ENCODE data around the gene KRT3.
"Not testable (repeated sequence)": the region's sequence is repeated elsewhere in the genome, so short reads cannot be mapped to it uniquely, and the experiment has no call there.

The KRT3 gene

DNA sequence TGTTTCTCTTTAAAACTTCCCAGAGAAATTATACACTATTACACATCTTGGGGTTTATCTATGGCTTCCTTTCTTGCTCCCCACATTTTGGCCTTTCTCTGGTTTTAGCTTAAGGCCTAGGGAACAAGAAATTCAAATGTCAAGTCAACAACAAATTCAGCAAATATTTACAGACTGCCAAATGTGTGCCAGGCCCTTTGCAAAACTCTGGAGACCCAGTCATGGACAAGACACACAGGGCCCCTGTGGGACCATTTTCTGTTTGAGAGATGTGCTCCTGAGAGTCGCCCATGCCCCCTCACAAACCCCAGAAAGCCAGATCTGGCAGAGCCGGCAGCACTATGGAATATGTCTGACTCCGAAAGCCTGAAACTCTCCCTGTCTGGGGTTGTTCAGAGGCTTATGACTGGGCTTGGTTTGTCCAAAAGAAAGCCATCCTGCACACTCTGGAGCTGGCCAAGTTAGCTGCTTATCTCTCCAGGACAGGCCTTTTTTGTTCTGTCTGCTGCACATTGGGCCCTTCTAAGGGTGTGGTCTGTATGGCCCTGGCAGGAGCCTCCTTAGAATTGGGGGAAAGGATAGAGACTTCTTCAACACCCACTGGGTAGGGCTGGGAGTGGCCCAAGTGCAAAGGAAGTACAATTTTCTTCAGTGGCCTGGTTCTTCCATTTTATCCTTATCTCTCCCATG is 1.1 kb upstream of the KRT3 start:
- DNase-seq = no peak

DNA sequence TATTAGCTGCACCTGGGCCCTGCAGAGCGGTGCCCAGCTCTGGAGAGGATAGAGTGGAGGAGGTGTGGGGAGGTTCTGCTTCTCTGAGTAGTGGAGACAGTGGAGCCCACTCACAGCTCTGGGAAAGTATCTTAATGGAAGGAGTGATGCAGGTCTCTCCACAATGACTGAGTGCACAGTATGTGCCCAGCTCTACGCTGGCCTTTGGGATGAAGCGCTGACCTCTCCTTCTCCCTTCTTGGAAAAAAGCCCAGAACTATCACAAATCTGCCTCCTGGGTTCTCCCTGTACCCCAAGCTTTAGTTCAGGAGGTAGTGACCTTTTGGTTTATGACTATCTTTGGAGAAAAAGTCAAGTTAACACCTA is 495 bp upstream of the KRT3 start:
- no peak for DNase-seq

DNA sequence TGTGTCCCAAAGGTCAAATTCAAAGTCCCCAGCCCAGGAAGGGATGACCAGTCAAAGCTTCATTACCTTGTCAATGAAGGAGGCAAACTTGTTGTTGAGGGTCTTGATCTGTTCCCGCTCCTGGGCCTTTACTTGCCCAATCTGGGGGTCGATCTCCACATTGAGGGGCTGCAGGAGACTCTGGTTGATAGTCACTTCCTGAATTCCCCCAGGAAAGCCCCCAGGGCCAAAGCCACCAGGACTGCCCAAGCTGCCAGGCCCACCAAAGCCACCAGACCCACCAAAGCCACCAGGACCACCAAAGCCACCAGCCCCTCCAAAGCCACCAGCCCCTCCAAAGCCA is 614 bp downstream of the KRT3 start:
- not testable (repeated sequence) for DNase-seq

DNA sequence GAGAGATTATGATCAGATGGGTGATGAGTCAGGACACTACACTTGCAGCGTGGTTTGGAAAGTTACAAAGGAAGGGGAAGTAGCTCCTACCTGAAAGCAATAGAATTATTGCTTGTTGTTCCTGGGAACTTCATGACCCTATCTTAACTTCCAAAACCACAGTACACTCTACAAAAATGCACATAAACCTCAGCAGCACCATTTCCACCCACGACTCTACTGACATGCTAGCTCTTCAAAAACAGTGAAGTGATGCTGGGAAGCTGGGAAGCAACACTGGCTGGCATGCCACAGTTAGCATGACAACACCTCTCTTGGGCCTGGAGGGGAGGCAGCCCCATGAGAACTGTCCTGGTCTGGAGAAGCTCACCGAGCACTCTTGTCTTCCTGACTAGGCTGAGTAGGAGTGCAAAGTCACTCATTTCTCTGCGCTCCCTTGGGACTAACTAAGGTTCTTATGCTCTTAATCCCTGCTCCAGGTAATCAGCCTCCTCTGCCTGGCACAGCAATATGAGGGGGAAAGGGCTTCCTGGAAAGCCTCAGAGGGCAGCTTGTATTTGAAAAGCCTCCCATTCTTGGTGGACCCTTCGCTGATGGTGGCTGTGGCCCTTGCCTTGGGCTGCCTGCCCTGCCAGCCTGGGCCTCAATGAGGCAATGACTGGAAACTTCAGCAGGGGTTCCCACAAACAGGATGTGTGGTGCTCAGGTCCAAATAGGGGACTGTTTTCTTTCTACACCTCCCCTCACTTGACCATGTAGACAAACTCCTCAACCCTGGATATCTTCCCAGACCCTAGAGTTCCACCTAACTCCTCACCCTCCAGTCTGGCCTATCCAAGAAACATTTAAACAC is 1.2 kb downstream of the KRT3 start:
- DNase-seq = no peak

DNA sequence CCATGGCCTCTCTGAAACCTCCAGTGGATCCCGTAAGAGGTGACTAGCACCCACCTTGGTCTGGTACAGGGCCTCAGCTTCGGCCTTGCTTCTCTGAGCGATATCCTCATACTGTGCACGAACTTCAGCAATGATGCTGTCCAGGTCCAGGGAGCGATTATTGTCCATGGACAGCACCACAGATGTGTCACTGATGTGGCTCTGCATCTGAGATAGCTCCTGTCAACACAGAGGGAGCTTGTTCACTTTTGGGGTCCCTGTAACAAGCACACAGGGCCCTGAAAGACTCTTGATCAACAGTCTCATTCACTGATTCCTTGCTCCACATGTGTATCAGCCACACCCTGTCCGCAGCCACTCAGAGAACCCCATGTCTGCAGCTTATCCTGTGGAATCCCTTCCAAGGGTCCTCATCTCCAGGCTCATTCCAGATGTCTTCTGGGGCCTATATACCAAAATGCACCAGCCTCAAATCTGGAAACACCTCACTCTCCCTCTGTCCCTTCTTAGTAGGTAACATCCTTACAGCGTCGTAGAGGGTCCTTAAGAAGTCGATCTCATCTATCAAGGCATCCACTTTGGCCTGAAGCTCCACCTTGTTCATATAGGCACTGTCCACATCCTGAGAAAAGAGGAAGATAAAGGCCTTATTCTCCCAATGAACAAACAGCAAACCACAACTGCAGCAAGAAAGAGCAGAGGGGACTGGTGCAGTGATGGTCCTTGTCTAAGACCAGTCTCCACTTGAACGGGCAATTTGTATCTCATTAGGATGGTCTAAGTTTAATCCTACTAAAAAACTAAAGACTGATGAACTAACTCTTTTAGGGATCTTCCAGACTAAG is 3.5 kb downstream of the KRT3 start:
- DNase-seq = no peak

DNA sequence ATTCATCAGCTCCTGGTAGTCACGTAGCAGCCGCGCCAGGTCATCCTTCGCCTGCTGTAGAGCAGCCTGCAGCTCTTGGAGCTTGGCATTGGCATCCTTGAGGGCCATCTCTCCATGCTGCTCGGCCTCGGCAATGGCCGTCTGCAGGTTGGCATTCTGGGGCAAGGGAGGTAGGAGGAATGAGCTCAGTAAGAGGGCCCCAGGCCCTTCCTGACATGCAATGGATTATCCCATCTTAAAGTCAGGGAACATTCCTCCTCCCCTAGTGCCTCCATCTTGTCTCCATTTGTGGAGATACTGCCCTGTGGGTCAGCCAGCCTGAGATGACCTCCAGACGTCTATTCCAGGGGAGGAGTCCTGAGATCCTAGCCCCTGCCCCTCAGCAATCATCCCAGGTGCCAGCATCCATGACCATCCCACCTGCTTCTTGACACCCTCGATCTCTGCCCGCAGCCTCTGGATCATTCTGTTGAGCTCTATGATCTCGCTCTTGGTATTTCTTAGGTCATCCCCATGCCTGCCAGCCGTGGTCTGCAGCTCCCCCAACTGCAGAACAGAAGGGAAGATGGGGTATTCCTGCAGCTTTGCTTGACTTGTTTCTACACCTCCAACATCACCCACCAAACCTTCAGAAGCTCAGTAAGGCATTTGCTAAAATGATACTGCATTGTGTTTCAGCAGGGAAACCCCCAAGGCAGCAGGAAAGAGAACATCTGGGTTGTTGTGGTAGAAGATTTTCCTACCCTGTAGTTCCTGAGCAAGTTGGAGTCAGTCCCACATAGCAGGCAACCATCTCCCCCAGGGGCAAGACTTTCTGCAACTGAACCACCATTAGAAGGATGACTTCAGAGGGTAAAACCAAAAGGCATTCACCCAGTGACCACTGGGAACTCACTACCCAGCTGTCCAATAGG is 4.4 kb downstream of the KRT3 start:
- DNase-seq = no peak

DNA sequence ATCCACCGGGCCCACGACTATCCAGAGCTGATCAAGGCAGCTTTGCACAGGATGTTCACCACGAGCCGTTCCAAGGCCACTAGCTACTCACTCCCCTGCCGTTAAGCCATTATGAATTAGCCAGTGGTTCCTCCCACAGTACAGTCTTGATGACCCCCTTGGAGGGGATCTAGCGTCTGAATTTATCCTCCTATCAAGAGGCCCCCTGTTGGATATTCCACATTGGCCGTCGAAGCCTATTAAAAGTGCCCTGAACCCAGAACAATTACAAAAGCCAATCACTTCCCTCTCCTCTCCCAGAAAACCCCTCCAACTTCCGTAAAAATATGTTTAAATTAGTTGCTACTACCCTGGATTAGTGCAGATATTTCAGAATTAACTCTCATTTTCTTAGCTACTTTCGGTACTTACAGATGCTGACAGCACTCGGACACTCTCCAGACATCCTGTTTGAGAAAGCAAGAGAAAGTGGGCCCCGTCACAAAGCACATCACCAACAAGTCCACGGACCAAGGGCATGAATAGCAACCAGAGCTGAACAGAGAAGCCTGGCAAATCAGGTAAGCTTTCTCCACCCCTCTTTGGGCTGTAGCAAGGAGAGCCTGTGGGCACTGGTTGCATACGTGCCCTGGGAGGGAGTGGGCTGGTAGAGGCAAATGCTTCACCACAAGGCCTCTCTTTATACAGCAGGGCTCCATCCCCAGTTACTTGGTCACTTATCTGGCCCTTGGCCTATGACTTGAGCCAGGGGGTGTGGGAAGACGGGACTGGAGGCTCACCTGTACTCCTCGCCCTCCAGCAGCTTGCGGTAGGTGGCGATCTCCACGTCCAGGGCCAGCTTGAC is 5.3 kb downstream of the KRT3 start:
- no peak for DNase-seq

DNA sequence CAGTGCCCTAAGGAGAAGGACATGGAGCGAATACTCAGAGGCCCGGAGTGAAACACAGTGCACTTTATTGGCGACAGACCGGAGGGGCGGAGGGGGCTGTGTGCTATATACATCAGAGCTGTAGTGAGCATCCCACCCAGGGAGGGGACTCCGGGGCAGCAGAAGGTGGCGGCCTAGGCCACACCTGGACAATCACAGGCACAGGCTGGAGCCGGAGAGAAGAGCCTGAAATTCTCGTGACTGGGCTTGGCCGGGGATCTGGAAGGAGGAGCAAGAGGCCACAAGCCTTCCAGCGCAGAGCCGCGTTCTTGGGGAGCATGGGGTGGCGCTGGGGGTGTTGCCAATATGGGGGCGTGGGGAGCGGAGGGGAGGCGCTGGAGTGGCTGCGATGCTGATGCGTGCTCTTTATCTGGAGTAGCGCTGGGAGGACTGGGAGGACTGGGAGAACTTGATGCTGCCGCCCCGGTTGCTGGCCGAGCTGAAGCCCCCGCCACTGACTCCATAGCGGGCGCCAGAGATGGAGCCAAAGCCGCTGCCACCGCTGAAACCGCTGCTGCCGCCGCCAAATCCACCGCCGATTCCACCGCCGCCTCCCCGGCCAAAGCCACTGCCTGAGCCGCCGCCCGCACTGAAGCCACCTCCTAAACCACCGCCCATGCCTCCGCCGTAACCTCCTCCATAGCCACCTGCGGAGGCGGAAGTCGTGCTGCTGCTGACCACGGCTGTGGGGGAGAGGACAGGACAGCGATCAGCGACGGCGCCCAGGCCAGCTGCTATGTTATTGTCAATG is 6.1 kb downstream of the KRT3 start:
- no peak for DNase-seq

DNA sequence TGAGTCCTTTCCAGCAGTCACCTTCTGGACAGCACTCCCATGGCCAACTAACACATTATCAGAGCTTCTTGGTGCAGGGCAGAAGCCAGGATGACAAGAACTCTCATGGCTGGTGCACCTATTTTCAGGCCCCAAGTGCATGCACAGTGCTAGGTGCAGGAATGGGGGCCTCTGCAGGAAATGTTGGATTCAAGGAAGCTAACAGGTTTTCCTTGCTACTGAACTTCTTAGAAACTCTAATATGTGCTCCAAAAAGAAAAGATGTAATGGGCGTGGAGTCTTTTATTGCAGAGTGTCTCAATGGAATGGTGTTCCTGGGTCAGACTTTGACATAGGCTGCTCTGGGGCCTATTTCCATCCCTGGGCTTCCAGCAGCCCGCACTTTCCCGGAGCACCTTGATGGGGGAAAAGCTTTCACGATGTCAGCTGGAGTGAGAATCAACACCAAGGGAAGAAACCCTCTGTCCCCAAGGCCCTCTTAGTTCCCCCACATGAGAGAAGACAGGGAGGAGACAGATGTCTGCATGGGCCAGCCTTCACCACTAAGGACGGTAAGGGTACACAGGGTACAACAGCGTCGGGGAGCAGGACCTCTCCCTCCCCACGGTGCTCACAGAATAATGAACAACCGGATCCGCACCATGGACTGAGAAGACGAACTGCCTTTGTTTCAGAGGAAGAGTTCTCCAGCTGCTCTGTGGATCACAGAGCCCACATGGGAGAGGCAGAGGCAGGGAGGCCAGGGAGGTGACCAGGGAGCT is 6.9 kb downstream of the KRT3 start:
- no peak for DNase-seq

DNA sequence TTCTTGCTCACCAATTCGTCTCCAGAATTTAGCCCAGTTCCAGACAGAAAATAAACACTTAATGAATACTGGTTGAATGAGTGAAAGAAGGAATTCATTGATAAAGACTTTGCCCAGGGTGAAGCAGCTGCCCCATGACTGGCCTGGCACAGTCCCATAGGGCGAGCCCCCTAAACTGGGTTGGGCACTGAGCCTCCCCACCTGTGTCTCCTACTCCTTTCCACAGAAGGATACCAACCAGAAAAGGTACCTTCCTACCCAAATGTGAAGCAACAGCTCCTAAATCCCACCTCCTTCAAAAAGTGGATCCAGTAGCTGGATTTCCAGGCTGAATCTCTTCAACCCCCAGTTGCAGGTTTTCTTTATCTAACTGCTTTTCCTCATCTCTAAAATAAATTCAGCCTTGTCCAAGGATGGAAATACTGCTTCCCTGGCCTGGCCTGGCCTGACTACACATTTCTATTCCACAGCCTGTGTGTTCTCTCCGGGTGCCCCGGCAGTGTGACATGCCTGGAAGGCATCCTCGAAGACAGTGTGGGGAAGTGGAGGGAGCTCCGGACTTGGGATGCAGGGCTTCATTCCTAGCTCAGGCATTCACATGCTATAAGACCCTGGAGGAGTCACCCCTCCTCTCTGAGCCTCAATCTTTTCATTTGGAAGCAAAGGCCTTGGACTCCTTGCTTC is 7.6 kb downstream of the KRT3 start:
- no peak for DNase-seq

DNA sequence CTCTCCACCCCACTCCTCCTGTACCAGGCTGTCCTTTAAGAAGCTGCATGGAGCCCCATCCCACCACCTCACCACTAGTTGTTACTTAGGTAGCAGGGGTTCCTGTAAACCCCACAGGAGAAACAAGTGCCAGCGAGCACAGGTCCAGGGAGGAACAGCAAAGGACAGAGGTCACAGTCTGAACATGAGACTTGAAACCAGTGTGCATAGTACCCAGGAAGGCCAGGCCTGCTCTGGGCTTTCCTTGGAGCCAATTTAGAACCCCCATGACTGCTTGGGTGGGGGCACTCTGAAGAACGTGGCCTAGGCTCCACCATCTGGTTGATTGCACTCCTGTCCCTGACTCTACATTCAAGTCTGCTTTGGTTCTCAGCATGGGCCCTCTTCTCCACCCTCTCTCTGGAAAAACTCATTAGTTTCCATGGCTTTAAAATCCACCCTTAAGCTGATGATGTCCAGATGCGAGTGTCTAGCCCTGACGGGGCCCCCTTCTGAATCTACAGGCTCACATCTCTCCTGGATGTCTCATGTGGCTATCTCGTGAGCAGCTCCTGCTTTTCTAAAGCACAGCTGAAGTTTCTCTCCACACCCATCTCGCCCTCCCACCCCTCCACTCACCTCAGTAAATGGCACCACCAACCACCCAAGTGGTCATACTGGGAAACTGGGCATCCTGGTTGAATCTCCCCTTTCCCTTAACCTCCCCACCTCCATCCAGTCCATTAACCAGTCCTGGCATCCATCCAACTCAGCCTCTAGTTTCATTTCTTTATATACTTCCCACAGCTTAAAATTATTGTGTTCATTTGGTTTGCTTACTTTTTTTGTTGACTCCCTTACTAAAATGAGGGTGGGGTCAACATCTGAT is 8.4 kb downstream of the KRT3 start:
- no peak for DNase-seq

DNA sequence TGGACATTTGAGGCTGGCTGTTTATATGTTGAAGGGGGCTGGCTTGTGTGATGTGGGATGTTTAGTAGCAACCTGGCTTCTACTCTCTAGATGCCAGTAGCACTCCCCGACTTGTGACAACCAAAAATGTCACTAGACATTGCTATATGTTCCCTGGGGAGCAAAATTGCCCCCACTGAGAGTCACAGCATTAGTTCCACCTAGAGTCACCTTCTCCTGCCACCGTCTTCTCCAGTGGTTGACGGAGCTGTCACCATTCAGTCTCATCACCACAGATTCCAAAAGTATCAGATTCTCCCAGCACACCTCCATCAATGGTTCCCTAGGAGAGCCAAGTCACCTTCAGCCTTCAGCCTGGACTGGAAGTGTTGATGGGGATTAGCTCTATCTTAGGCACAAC is 11.0 kb downstream of the KRT3 start:
- no peak for DNase-seq

DNA sequence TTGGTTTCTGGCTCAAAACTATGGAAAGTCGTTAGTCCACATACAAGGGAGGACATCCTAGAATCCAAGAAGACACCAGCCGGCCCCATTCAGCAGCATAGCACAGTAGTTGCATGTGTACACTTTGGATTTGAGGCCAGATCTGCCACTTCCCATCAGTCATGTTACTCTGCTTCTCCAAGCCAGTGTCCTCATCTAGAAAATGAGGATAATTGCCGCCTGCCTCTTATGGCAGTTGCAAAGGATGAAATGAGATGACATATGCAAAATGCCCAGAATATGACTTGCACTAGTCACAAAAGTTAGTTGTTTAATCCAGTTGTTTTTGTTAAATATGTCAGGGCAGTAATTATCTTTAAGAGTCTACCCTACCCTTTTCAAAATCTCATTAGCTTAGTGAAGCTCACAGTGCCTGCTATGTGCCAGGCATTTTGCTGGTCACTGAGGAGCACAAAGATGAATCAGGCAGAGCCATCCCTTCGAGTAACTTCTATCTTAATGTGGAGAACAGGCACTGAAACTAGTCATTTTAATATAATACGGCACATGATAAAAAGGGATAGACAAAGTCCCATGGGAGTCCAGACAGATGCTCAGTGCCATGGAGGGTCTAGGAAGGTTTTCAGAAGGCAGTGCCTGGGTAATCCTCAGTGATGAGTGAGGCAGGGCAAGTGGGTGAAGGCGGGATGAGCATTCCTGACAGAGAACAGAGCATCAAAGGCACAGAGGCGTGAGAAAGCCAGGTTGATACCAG is 12.2 kb downstream of the KRT3 start:
- no peak for DNase-seq

DNA sequence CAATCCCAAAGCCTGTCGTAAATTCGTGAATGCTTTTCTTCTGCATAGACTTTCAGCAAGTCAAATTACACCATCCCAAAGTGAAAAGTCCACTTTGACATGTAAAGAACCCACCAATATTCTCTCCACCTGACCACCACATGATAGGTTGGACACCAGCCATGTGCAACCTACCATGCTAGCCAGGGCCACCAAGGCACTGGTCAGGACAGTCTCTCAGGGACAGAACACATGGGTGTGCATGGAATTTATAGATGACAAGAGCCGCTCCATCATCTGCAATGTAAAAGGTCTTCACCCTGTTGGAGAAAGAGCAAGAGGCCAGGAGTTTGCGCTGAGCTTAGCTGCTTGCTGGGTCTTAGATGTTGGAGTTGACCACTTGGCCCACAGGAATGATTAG is 13.4 kb downstream of the KRT3 start:
- no peak for DNase-seq

DNA sequence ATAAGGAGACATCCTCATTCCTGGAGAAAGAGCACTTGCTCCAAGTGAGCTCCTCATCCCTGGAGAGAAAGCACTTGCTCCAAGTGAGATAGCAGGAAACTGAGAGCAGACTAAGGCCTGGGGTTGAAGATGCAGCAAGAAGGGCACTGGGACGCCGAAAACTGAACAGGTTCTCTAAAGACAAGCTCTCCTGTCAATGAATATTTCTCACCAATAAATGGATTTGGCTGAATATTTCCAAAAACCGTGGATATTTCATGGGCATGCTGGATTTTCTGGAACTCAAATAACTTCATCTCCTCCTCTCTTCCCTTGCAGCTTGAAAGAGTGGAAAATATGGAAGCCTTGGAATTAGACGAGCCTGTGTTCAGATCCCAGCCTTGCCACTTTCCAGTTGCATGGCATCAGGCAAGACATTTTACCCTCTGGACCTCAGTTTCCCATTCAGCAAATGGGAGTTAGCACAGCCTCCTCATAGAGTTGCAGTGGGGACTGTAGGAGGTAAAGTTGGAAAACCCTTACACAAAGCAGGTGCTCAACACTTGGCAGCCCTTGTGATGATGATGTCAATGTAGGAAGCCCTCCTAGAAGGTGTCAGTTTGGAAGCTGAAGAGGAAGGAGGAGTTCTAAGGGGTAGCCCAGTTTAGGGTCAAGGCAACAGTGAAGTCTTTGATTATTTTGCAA is 14.4 kb downstream of the KRT3 start:
- DNase-seq = no peak

DNA sequence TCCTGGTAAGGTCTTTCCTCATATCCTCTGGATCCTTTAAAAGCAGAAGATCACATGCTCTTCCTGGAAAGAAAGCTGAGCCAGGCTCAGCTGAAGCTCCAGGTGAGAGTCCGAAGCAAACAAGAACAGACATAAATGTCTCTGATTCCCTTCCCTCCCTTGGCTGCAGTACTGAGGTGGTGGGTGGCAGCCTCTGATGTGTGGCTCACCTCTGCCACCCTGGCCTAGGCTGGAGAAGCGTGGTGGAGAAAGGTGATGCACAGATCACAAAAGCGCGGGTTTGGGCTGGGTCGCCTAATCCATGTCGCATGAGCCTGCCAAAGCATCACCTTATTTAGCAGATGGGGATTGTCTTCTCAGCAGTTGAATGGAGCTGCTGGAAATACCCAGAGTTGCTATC is 16.0 kb downstream of the KRT3 start:
- DNase-seq = no peak

DNA sequence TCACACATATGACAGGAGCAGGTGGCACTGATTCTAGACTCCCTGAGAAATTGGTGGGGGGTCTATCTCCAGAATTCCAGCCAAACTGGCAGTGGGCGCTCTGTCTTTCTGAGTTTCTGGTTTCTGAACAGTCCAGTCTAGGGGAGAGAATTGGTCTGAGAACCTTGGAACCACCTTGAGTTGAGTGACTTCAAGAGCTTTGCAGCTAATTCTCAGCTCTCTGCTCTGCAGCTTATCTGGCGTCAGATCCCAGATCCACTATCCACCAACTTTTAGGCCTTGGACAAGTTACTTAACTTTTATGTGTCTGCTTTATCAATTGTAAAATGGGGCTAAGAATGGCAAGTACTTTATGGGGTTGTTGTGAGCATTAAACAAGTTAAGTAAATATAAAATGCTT is 17.1 kb downstream of the KRT3 start:
- no peak for DNase-seq
